ENCODE data around the gene KCNQ5. TPM values are rescaled to one million over a fixed set of nuclear protein-coding genes. Genes with fewer than 3 reads are reported as not detected.

Gene KCNQ5
- total and polyA plus RNA-seq, 10 of the 15 experiments (the other 5 are each of a cell fraction or from before 2014, with no cell fraction given), result 0.60 to 16.2 (median 3.2) TPM

DNA sequence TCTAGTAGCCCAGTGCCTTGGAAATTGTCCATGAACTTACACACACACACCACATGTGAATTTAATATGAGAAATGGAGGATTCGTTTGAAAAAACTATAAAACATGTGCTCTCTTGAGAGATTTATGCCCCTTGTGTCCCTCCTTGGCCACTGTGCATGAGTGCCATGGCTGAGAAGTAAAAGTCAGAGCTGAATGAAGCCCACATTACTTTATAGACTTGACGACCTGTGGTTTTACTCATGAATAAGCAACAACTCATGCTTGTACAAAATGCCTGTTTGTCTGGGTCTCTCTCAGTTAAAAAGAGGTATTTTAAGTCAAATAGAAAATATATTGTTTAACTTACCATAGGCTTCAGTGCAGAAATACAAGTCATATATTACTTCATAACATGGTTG lies 102.7 kb downstream of the KCNQ5 start (continued):
- peak; percentile 58; the same call in 1 of the 2 replicates for TF ChIP-seq PAX5 (IDR thresholded peaks at IDR 0.05; ENCODE audit: borderline replicate concordance, low read depth, low read length)
- TF ChIP-seq, protein P1, sequence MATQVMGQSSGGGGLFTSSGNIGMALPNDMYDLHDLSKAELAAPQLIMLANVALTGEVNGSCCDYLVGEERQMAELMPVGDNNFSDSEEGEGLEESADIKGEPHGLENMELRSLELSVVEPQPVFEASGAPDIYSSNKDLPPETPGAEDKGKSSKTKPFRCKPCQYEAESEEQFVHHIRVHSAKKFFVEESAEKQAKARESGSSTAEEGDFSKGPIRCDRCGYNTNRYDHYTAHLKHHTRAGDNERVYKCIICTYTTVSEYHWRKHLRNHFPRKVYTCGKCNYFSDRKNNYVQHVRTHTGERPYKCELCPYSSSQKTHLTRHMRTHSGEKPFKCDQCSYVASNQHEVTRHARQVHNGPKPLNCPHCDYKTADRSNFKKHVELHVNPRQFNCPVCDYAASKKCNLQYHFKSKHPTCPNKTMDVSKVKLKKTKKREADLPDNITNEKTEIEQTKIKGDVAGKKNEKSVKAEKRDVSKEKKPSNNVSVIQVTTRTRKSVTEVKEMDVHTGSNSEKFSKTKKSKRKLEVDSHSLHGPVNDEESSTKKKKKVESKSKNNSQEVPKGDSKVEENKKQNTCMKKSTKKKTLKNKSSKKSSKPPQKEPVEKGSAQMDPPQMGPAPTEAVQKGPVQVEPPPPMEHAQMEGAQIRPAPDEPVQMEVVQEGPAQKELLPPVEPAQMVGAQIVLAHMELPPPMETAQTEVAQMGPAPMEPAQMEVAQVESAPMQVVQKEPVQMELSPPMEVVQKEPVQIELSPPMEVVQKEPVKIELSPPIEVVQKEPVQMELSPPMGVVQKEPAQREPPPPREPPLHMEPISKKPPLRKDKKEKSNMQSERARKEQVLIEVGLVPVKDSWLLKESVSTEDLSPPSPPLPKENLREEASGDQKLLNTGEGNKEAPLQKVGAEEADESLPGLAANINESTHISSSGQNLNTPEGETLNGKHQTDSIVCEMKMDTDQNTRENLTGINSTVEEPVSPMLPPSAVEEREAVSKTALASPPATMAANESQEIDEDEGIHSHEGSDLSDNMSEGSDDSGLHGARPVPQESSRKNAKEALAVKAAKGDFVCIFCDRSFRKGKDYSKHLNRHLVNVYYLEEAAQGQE (IDR thresholded peaks at IDR 0.05; ENCODE audit: low read depth, low read length), result no peak
- TF ChIP-seq NFXL1 (IDR thresholded peaks at IDR 0.05; ENCODE audit: borderline replicate concordance), result no peak
- TF ChIP-seq SIX5 (IDR thresholded peaks at IDR 0.05; ENCODE audit: low read depth, low read length, severe bottlenecking), result no peak
- TF ChIP-seq FOXK2 (IDR thresholded peaks at IDR 0.05), result no peak
- TF ChIP-seq, protein P2, sequence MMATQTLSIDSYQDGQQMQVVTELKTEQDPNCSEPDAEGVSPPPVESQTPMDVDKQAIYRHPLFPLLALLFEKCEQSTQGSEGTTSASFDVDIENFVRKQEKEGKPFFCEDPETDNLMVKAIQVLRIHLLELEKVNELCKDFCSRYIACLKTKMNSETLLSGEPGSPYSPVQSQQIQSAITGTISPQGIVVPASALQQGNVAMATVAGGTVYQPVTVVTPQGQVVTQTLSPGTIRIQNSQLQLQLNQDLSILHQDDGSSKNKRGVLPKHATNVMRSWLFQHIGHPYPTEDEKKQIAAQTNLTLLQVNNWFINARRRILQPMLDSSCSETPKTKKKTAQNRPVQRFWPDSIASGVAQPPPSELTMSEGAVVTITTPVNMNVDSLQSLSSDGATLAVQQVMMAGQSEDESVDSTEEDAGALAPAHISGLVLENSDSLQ (IDR thresholded peaks at IDR 0.05), result no peak
- no peak for TF ChIP-seq TCF12 (IDR thresholded peaks at IDR 0.05; ENCODE audit: low read depth, low read length)
- no peak for TF ChIP-seq CHD1 (IDR thresholded peaks at IDR 0.05; ENCODE audit: low read depth, low read length)
- TF ChIP-seq ESRRA (IDR thresholded peaks at IDR 0.05; ENCODE audit: low read length), result no peak
- no peak for TF ChIP-seq PAX8 (IDR thresholded peaks at IDR 0.05)
- TF ChIP-seq MTA3 (IDR thresholded peaks at IDR 0.05; ENCODE audit: borderline replicate concordance, low read length), result no peak
- no peak for TF ChIP-seq BCL11A (IDR thresholded peaks at IDR 0.05; ENCODE audit: low read depth, low read length)
- TF ChIP-seq TCF3 (IDR thresholded peaks at IDR 0.05; ENCODE audit: borderline replicate concordance, insufficient read depth, low read depth, low read length), result no peak
- peak; percentile 17; the same call in 1 of the 2 replicates for TF ChIP-seq JUNB (IDR thresholded peaks at IDR 0.05)
- TF ChIP-seq, protein P3, sequence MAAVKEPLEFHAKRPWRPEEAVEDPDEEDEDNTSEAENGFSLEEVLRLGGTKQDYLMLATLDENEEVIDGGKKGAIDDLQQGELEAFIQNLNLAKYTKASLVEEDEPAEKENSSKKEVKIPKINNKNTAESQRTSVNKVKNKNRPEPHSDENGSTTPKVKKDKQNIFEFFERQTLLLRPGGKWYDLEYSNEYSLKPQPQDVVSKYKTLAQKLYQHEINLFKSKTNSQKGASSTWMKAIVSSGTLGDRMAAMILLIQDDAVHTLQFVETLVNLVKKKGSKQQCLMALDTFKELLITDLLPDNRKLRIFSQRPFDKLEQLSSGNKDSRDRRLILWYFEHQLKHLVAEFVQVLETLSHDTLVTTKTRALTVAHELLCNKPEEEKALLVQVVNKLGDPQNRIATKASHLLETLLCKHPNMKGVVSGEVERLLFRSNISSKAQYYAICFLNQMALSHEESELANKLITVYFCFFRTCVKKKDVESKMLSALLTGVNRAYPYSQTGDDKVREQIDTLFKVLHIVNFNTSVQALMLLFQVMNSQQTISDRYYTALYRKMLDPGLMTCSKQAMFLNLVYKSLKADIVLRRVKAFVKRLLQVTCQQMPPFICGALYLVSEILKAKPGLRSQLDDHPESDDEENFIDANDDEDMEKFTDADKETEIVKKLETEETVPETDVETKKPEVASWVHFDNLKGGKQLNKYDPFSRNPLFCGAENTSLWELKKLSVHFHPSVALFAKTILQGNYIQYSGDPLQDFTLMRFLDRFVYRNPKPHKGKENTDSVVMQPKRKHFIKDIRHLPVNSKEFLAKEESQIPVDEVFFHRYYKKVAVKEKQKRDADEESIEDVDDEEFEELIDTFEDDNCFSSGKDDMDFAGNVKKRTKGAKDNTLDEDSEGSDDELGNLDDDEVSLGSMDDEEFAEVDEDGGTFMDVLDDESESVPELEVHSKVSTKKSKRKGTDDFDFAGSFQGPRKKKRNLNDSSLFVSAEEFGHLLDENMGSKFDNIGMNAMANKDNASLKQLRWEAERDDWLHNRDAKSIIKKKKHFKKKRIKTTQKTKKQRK (IDR thresholded peaks at IDR 0.05; ENCODE audit: low read depth, low read length), result no peak
- no peak for TF ChIP-seq RFX5 (IDR thresholded peaks at IDR 0.05; ENCODE audit: low read depth, low read length)
- no peak for TF ChIP-seq NR2C1 (IDR thresholded peaks at IDR 0.05)
- TF ChIP-seq RAD21 (IDR thresholded peaks at IDR 0.05; ENCODE audit: insufficient read depth, low read depth, low read length), result no peak
- TF ChIP-seq MXI1 (IDR thresholded peaks at IDR 0.05; ENCODE audit: low read depth, low read length), result no peak
- TF ChIP-seq BMI1 (IDR thresholded peaks at IDR 0.05; ENCODE audit: borderline replicate concordance), result no peak
- 0 out of 2 replicates have a peak, but pooled peaks have one; percentile 8 for TF ChIP-seq MEF2A (IDR thresholded peaks at IDR 0.05; ENCODE audit: insufficient read depth, low read depth, low read length)
- no peak for TF ChIP-seq ATF7 (IDR thresholded peaks at IDR 0.05; ENCODE audit: low read depth)
- TF ChIP-seq KLF5 (IDR thresholded peaks at IDR 0.05; ENCODE audit: partially characterized antibody), result no peak
- no peak for TF ChIP-seq STAT1 (conservative IDR thresholded peaks at IDR 0.05)
- TF ChIP-seq MEF2B (IDR thresholded peaks at IDR 0.05; ENCODE audit: partially characterized antibody, poor library complexity, severe bottlenecking), result peak; percentile 81

Data from GM12878 (cell line).